GM12891 (cell line): ENCODE data around the gene CDH15.

ENCODE experiments used
- POLR2A ChIP-seq: IDR thresholded peaks from 2 replicates; pipeline ENCODE4 v1.6.1; 2011; ENCODE audit warnings: low read depth, low read length, control low read depth
- POLR2AphosphoS5 ChIP-seq: IDR thresholded peaks from 2 replicates; pipeline ENCODE4 v1.6.1; 2011; ENCODE audit warnings: low read depth, low read length, control low read depth

DNA sequence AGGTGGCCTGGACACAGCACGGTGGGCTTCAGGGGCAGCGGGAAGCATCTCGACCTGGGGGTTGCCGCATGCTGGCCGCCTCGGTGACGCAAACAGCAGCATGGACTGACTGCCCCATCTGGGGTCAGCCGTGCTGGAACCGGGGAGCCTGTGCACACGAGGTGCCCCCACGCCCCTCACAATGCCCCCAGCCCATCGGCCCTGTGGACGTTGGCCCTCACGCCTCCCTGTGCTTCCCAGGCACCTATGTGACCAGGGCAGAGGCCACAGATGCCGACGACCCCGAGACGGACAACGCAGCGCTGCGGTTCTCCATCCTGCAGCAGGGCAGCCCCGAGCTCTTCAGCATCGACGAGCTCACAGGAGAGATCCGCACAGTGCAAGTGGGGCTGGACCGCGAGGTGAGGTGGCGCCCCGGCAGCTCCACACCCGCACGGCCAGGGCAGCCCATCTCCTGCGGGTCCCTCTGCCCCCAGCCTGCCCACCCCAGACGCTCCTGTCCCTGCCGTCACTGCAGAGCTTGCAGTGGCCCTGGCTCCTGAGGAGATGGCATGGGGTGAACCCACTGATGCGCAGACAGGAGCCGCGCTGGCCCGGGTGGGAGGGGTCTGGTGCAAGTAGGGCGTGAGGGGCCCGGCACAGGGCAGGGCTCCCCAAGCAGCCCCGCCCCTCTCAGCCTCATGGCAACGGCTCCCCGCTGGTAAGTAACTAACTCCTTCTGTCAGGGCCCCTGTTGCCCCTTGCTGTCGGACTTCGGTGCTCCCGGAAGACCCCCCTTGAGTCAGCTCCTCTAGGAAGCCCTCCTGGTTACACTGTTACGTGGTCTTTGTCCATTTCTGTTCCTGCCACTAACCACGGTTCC is 13.6 kb downstream of the CDH15 start:
- TF ChIP-seq POLR2AphosphoS5: no peak
- no peak for TF ChIP-seq POLR2A
